K562 (cell line): ENCODE measurements around the gene CLP1. TPM values are rescaled to one million over a fixed set of nuclear protein-coding genes. Genes with fewer than 3 reads are reported as not detected.
A peak's percentile ranks its signal among the peaks of the same experiment; 100 is the strongest.
"Not testable (repeated sequence)": the region's sequence is repeated elsewhere in the genome, so short reads cannot be mapped to it uniquely, and the experiment has no call there.

ENCODE experiments used
- ATAC-seq: fragments of 200-7000 bp; cut with Tn5 transposase; 3 replicates; pipeline ENCODE4 v1.9.1; 2020; ENCODE audit warnings: moderate library complexity
- BruUV-seq: library from RNA; stranded (reverse); fragments of 400-500 nt; replicated peaks from 2 replicates; lab custom pipeline; 2021; lab: Mats Ljungman, UMichigan
- CTCF ChIA-PET: fragments of 300-600 bp; formaldehyde crosslinking; extraction: SDS; loops from one replicate; lab custom pipeline; 2021; ENCODE audit warnings: low intra/inter-chr PET ratio; lab: Yijun Ruan, JAX
- POLR2A ChIA-PET: fragments of 300-600, 350-650 bp; sonication (Branson Sonifier 250); formaldehyde crosslinking; extraction: SDS; loops from one replicate; lab custom pipeline; 2021; ENCODE audit warnings: antibody characterized with exemption, inconsistent platforms; lab: Yijun Ruan, JAX
- DNase-seq, 4 experiments: peaks; one replicate each; pipeline versions ENCODE4 v3.0.0 to v3.0.0-alpha.2; 2011 to 2018; ENCODE audit warnings: low spot score in 3 of 4, mixed read lengths in 3 of 4; ENCODE audit errors: extremely low read depth in 1 of 4
- FAIRE-seq: peaks from 2 replicates; lab custom pipeline; 2011; peaks lifted over from hg19 to GRCh38; lab: Jason Lieb, UNC
- H2AFZ ChIP-seq: 2 replicates; pipeline ENCODE4 v1.6.0; 2011; ENCODE audit warnings: low read depth, low read length, control low read depth, inconsistent platforms
- H3K27ac ChIP-seq: fragments of 200-600 bp; 3 replicates; pipeline ENCODE4 v1.8.0; 2011; ENCODE audit warnings: low read depth, mild to moderate bottlenecking, control low read depth, inconsistent platforms, low read length, moderate library complexity, mixed read lengths; ENCODE audit errors: extremely low read depth
- H3K27me3 ChIP-seq, 2 experiments: fragments of 300-600 bp in 1 of 2; 2 replicates in 1 of 2; 3 replicates in 1 of 2; pipeline versions ENCODE4 v1.6.0 to v1.8.0; 2011; ENCODE audit warnings: inconsistent platforms in 2 of 2, low read length in 2 of 2, mild to moderate bottlenecking in 1 of 2, mixed read lengths in 1 of 2, moderate library complexity in 1 of 2; ENCODE audit not compliant: control insufficient read depth in 2 of 2, insufficient read depth in 2 of 2
- H3K36me3 ChIP-seq: fragments of 300-600 bp; 3 replicates; pipeline ENCODE4 v1.8.0; 2011; ENCODE audit warnings: mild to moderate bottlenecking, low read length, inconsistent platforms; ENCODE audit not compliant: control insufficient read depth, insufficient read depth
- H3K4me1 ChIP-seq, 2 experiments: fragments of 200-600 bp in 1 of 2; replicated peaks in 1 of 2; 2 replicates in 1 of 2; 3 replicates in 1 of 2; pipeline versions ENCODE4 v1.5.1 to v1.8.0; 2011; ENCODE audit warnings: inconsistent platforms in 2 of 2, low read length in 2 of 2, mild to moderate bottlenecking in 1 of 2, mixed read lengths in 1 of 2, moderate library complexity in 1 of 2; ENCODE audit not compliant: control insufficient read depth in 2 of 2, insufficient read depth in 2 of 2
- H3K4me2 ChIP-seq: 2 replicates; pipeline ENCODE4 v1.6.1; 2011; ENCODE audit warnings: low read length, control low read depth, inconsistent platforms, mixed read lengths; ENCODE audit not compliant: insufficient read depth
- H3K4me3 ChIP-seq: fragments of 200-600 bp; sonication (generic), shearing (Covaris generic); 2 replicates; pipeline ENCODE4 v1.5.1; 2016; ENCODE audit warnings: control low read depth, inconsistent platforms
- H3K79me2 ChIP-seq: fragments of 200-600 bp; 3 replicates; pipeline ENCODE4 v1.8.0; 2011; ENCODE audit warnings: low read length, inconsistent platforms; ENCODE audit not compliant: control insufficient read depth, insufficient read depth
- H3K9ac ChIP-seq, 2 experiments: 2 replicates each; pipeline versions ENCODE4 v1.6.0 to v1.6.1; 2011; ENCODE audit warnings: low read depth in 2 of 2, low read length in 2 of 2, control low read depth in 1 of 2, inconsistent platforms in 1 of 2, mild to moderate bottlenecking in 1 of 2, mixed read lengths in 1 of 2; ENCODE audit not compliant: insufficient read depth in 1 of 2
- H3K9me1 ChIP-seq: one replicate; pipeline ENCODE4 v1.6.0; 2011; ENCODE audit warnings: inconsistent platforms, mild to moderate bottlenecking, low read length, moderate library complexity; ENCODE audit not compliant: control insufficient read depth, insufficient read depth
- H3K9me3 ChIP-seq: replicated peaks from 2 replicates; pipeline ENCODE4 v1.5.1; 2011; ENCODE audit warnings: low read depth, low read length, inconsistent platforms; ENCODE audit not compliant: control insufficient read depth, insufficient read depth
- H4K20me1 ChIP-seq: replicated peaks from 2 replicates; pipeline ENCODE4 v1.6.1; 2011; ENCODE audit warnings: low read length, inconsistent platforms, mixed read lengths; ENCODE audit not compliant: control insufficient read depth, insufficient read depth
- ZBTB33 ChIP-seq: sonication (generic); formaldehyde crosslinking; IDR thresholded peaks from 2 replicates; pipeline ENCODE4 v1.8.1; 2023; ENCODE audit warnings: mild to moderate bottlenecking, missing genetic modification reagents
- WGBS: fragments of 100-300 bp; shearing (Covaris generic); methylation state at CpG from one replicate; pipeline ENCODE4 v1.1.6; 2016; ENCODE audit warnings: low coverage, mixed read lengths; ENCODE audit not compliant: insufficient coverage; ENCODE audit errors: missing lambda C conversion rate; 5-methylcytosine and 5-hydroxymethylcytosine counted together
- in situ Hi-C: fragments of 300-500 bp; cut with MboI; formaldehyde crosslinking; loops from 4 replicates; pipeline ENCODE4 v1.15.0; 2018; ENCODE audit warnings: inconsistent platforms, mixed read lengths
- intact Hi-C: fragments of 100-400 bp; cut with micrococcal nuclease; formaldehyde crosslinking; loops from 2 replicates; pipeline ENCODE4 v1.14.2; 2022
- polyA plus RNA-seq, 8 experiments: library from polyadenylated mRNA; depleted of rRNA in 4 of 8; stranded (reverse) in 5 of 8; unstranded in 3 of 8; fragments of >200 nt; fragmentation: Nextera tagmentation in 2 of 8; fragmentation: Illumina TruSeq in 1 of 8; extraction: Ambion mirVana in 2 of 8; extraction: Trizol in 1 of 8; gene quantifications; 2 replicates each; pipeline versions ENCODE4 v1.2.1 to v1.2.3, GENCODE V29; 2011 to 2014; ENCODE audit warnings: inconsistent platforms in 1 of 8, missing spikeins in 1 of 8
- total RNA-seq, 7 experiments: library from RNA; depleted of rRNA in 6 of 7; stranded (reverse); fragments of >200 nt in 6 of 7; fragmentation: Illumina TruSeq in 2 of 7; extraction: Trizol in 2 of 7; gene quantifications; 2 replicates each; pipeline versions ENCODE4 v1.2.1 to v1.2.3, GENCODE V29; 2011 to 2021; ENCODE audit warnings: low replicate concordance in 1 of 7
- TF ChIP-seq, protein P1 (sequence below): sonication (generic); formaldehyde crosslinking; IDR thresholded peaks from 2 replicates; pipeline ENCODE4 v1.9.0; 2022; ENCODE audit warnings: mild to moderate bottlenecking, missing genetic modification reagents

The CLP1 gene
- total and polyA plus RNA-seq, 9 of the 15 experiments (the other 6 are each of a cell fraction or from before 2014, with no cell fraction given) = 19.1 to 46.2 (median 27.8) TPM

DNA sequence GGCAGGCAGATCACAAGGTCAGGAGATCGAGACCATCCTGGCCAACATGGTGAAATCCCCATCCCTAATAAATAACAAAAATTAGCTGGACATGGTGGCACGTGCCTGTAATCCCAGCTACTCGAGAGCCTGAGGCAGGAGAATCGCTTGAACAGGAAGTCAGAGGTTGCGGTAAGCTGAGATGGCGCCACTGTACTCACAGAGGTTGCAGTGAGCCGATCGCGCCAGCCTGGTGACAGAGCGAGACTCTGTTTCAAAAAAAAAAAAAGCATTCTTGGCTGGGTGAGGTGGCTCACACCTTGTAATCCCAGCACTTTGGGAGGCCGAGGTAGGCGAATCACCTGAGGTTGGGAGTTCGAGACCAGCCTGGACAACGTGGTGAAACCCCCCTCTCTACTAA lies 5.3 kb upstream of the CLP1 start:
- TF ChIP-seq ZBTB33 (CRISPR knock-in tag) = peak; percentile 97
- TF ChIP-seq, protein P1, sequence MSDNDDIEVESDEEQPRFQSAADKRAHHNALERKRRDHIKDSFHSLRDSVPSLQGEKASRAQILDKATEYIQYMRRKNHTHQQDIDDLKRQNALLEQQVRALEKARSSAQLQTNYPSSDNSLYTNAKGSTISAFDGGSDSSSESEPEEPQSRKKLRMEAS (CRISPR knock-in tag) = 0 out of 2 replicates have a peak, but pooled peaks have one; percentile 22
- CTCF ChIA-PET, H3K27ac ChIP-seq, H3K4me3 ChIP-seq, H3K79me2 ChIP-seq, H3K4me2 ChIP-seq, H4K20me1 ChIP-seq, H3K9me3 ChIP-seq, BruUV-seq, H3K36me3 ChIP-seq, DNase-seq, H3K9me1 ChIP-seq, H3K9ac ChIP-seq, intact Hi-C loops, FAIRE-seq, POLR2A ChIA-PET, H3K27me3 ChIP-seq, ATAC-seq: not testable (repeated sequence)
- WGBS = 74% methylated on average over 11 of the region's 14 CpGs
- in situ Hi-C loops = loop anchor here (25.0 kb wide), 1 partner anchor 860 kb away; the partner anchor contains the start of gene OR5B21
- H2AFZ ChIP-seq = peak overlapping the region; percentile 9; the same call in 1 of the 2 replicates
- H3K4me1 ChIP-seq = peaks cover 33 to 36% of the 10 kb centered on the region in 2 experiments
